GM12892 (cell line): ENCODE measurements around the gene SGTA. TPM values are rescaled to one million over a fixed set of nuclear protein-coding genes. Genes with fewer than 3 reads are reported as not detected.
A peak's percentile ranks its signal among the peaks of the same experiment; 100 is the strongest.
"Not testable (repeated sequence)": the region's sequence is repeated elsewhere in the genome, so short reads cannot be mapped to it uniquely, and the experiment has no call there.

Experiments used
- DNase-seq: peaks from one replicate; pipeline ENCODE4 v3.0.0; 2011; ENCODE audit not compliant: insufficient read length
- FAIRE-seq: peaks from 2 replicates; lab custom pipeline; 2011; peaks lifted over from hg19 to GRCh38; lab: Jason Lieb, UNC
- POLR2A ChIP-seq: IDR thresholded peaks from 2 replicates; pipeline ENCODE4 v1.6.1; 2011; ENCODE audit warnings: low read depth, low read length, control low read depth
- POLR2AphosphoS5 ChIP-seq: IDR thresholded peaks from 2 replicates; pipeline ENCODE4 v1.6.1; 2011; ENCODE audit warnings: low read depth, low read length, control low read depth
- TAF1 ChIP-seq: IDR thresholded peaks from 2 replicates; pipeline ENCODE4 v1.6.1; 2011; ENCODE audit warnings: low read depth, mild to moderate bottlenecking, control low read depth, low read length, borderline replicate concordance
- polyA plus RNA-seq: library from polyadenylated mRNA; unstranded; fragments of >200 nt; gene quantifications from one replicate; pipeline ENCODE4 v1.2.1, GENCODE V29; 2012; ENCODE audit warnings: missing spikeins, inconsistent platforms; ENCODE audit not compliant: missing spikeins

The SGTA gene
- 28.2 TPM for polyA plus RNA-seq

DNA sequence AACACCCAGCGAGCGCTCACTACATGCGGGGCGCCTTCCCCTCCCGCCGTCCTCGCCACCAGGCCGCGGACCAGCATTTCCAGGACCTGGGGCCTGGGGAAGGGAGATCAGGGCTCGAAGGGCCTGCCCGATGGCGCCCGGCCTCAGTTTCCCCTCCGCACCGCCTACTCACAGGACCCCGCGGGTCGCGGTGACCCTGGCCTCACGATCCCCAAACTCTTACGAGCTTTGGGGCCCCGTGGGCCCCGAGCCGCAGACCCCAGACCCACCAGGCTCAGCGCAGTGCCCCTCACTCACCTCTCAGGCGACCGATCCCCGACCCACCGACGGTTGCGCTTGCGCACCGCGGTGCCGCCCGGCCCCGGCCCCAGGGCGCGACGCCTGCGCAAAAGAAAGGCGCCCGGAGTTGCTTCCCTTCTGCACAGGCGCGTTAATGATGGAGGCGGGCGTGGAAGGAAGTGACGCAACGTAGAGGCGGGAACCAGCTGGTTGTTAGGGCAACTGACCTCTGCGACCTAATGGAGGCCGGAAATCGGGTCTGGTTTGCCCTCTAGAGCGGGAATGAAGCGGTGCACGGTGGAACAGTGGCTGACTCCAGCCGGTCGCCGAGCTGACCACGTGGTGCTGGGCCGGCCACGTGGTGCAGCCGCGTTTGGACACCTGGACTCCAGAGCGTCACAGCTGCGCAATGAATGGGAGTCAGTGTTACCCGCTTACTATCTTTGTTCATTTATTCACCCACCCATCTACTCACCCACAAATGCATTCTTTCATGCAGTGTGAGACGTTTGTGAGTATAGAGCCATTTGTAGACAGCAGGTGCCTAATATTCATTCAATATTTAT, at the start of gene SGTA:
Gene SGTA, minus strand, starts transcription at position 338 of the 845 bp plus-strand sequence. CDS start 14,205 bp downstream, outside the sequence.
- TF ChIP-seq TAF1 (peak; percentile 35; the same call in 1 of the 2 replicates), POLR2AphosphoS5 (no peak), POLR2A (peak; percentile 80)
- FAIRE-seq = peak; percentile 100
- DNase-seq = peak; percentile 98

DNA sequence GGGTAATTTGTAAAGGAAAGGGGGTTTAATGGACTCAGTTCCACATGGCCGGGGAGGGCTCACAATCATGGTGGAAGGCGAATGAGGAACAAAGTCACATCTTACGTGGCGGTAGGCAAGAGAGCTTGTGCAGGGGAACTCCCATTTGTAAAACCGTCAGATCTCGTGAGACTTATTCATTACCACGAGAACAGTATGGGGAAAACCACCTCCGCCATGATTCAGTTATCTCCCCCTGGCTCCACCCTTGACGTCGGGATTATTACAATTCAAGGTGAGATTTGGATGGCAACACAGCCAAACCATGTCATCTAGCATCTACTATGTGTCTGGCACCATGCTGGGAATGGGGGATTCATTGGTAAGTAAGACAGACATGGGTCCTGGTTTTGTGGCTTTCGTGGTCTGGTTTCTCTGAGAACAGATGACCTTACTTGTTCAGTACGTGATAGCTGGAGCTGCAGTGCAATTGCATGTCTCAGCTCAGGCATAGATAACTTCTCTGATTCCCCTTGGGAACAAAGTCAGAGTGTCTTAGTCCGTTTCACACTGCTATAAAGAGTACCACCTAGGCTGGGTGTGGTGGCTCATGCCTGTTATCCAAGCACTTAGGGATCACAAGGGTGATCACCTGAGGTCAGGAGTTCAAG, 44.9 kb upstream of the SGTA start:
- no peak for DNase-seq
- peak; percentile 24 for FAIRE-seq
- TF ChIP-seq TAF1 = no peak
- TF ChIP-seq POLR2AphosphoS5 = no peak
- TF ChIP-seq POLR2A = no peak

GRCh38 chr19:2827022-2827421, 43.9 kb upstream of the SGTA start:
- no peak for FAIRE-seq
- TF ChIP-seq POLR2AphosphoS5 = no peak
- DNase-seq = no peak

GRCh38 chr19:2824129-2824528, 41.1 kb upstream of the SGTA start:
- no peak for DNase-seq
- no peak for FAIRE-seq
- TF ChIP-seq TAF1 (no peak), POLR2A (no peak), POLR2AphosphoS5 (no peak)

GRCh38 chr19:2823646-2824045, 40.6 kb upstream of the SGTA start:
- TF ChIP-seq POLR2A = no peak
- DNase-seq (no peak), FAIRE-seq (no peak)

DNA sequence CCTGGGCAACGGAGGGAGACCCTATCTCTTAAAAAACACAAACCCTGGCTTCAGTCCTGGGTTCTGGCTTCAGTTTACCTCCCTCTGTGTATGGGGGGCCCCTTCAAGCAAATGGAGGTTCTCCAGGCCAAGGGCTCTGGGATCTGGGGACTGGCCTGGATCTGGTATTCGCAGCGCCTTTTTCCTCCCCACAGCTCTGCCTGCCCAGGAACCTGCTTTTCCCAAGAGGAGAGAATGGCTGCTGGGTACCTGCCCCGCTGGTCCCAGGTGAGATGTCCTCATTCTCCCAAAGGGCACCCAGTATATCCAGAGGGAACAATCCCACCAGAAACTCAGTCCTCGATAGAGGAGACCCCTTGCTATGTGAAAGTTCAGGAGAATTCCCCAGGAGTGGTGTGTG, 39.8 kb upstream of the SGTA start:
- DNase-seq (no peak), FAIRE-seq (no peak)
- TF ChIP-seq TAF1 = no peak
- no peak for TF ChIP-seq POLR2A

DNA sequence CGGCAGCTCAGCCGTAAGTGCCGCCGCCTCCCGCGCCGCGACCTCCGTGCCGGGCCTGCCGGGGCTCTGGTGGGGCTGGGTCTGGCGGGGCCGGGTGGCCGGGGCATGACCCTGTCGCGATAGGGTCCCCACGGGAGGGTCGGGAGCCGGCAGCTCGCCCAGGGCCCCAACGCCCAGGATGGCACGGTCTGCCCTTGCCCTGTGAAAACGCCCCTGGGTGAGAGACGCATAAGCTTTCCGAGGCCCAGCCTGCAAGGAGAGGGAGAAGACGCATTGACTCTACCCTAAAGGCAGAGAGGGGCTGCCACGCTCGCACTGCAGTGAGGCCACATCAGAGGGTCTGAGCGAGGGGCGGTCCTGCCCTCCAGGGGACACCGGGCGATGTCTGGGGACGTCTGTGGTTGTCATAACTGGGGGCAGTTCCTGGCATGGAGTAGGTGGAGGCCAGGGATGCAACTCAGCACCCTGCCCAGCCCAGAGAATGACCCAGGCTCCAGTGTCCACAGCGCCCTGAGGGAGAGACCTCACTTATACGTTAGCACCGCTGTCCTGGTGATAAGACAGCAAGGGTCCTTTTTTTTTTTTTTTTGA, 37.1 kb upstream of the SGTA start:
- no peak for TF ChIP-seq TAF1
- TF ChIP-seq POLR2AphosphoS5 = no peak
- no peak for TF ChIP-seq POLR2A
- DNase-seq = peak; percentile 30
- peak; percentile 27 for FAIRE-seq

GRCh38 chr19:2819540-2820111, 36.6 kb upstream of the SGTA start, which contains the start of gene ZNF554:
TSS of gene ZNF554 (plus strand) at chr19:2819868. CDS start at chr19:2820072, 204 bp downstream.
- TF ChIP-seq POLR2AphosphoS5 = no peak
- no peak; the same call in 1 of the 2 replicates for TF ChIP-seq POLR2A
- no peak for TF ChIP-seq TAF1
- peak; percentile 92 for DNase-seq
- FAIRE-seq = peak; percentile 99

DNA sequence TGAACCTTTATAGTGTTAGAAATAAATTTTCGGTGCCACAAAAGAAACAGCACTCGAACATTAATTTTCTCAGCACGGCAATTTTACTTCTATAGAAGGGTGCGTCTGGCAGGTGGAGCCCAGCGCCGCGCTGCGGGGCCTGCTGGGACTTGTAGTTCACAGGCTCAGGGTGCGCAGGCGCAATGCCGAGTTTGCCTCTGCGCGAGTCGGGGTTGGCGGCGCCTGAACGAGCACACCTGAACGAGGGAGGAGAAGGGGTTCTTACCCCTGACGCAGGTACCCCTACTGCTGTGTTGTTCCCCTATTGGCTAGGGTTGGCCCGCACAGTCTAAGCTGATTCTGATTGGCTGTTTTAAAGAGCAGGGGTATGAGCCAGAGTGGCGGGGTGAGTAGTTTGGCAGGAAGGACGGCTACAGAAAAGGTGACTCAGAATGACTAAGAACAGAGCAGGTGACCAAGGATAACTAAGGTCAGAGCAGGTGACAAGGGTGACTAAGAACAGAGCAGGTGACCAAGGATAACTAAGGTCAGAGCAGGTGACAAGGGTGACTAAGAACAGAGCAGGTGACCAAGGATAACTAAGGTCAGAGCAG, 34.3 kb upstream of the SGTA start:
- not testable (repeated sequence) for DNase-seq, FAIRE-seq

DNA sequence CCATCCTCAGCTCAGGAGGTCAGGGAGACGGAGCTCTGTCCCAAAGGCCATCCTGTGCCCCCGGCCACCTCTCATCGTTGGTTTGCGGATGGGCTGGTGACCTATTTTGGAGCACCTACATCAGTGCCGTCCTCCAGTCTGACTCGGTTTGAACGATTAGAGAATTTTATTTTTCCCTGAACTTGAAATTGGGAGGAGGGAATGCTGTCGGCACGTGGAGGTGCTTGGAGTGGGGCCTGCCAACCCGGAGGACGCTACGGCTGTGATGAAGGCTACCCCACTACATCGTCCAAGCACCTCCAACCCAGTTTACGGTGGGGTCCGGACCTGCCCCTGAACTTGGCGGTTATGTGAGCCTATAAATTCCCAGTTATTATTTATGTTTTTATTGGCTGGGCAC, 33.6 kb upstream of the SGTA start:
- FAIRE-seq (no peak), DNase-seq (no peak)
- no peak for TF ChIP-seq TAF1
- TF ChIP-seq POLR2AphosphoS5 = no peak
- TF ChIP-seq POLR2A = no peak

DNA sequence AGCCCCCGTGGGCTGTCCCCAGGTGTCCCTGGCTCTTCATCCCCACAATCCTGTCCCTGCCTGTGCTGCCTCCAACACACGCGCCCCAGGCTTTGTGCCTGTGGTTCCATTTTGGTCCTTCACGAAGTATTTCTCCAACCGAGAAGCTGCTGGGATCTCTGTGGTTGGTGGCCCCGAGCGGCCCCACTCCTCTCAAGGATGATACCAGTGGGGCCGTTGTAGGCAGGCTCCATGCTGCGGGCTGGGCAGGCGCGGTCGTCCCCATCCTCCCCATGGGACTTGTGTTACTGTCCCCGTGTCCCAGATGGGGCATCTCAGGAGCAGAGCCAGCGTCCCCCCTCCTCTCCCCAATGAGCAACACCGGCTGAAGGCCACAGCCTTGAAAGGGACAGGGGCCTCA, 32.9 kb upstream of the SGTA start:
- TF ChIP-seq POLR2A = no peak
- TF ChIP-seq TAF1 = no peak
- TF ChIP-seq POLR2AphosphoS5 = no peak
- DNase-seq (no peak), FAIRE-seq (no peak)
